HepG2 (cell line): ENCODE data around the gene TP73. TPM values are rescaled to one million over a fixed set of nuclear protein-coding genes. Genes with fewer than 3 reads are reported as not detected.
A peak's percentile ranks its signal among the peaks of the same experiment; 100 is the strongest.

Experiments used
- BRCA1 ChIP-seq: sonication (generic); formaldehyde crosslinking; IDR thresholded peaks from 2 replicates; pipeline ENCODE4 v1.4.0; 2020; ENCODE audit warnings: missing genetic modification reagents
- HNRNPLL ChIP-seq: fragments of 200-400 bp; formaldehyde crosslinking; IDR thresholded peaks from 2 replicates; pipeline ENCODE4 v1.6.1; 2017; ENCODE audit warnings: mild to moderate bottlenecking, low read depth, low read length; ENCODE audit not compliant: poor library complexity, severe bottlenecking
- NCOR1 ChIP-seq: fragments of 200-600 bp; sonication (generic); IDR thresholded peaks from 2 replicates; pipeline ENCODE4 v1.7.0; 2017; ENCODE audit warnings: antibody characterized with exemption, low read length, borderline replicate concordance
- NFIC ChIP-seq: IDR thresholded peaks from 2 replicates; pipeline ENCODE4 v1.6.1; 2012; ENCODE audit warnings: mild to moderate bottlenecking, low read length, inconsistent platforms
- NR2C2 ChIP-seq: sonication (generic); formaldehyde crosslinking; IDR thresholded peaks from 2 replicates; pipeline ENCODE4 v1.4.0; 2020; ENCODE audit warnings: missing genetic modification reagents, mild to moderate bottlenecking, moderate library complexity, borderline replicate concordance
- SRSF4 ChIP-seq: fragments of 200-400 bp; formaldehyde crosslinking; IDR thresholded peaks from one replicate; pipeline ENCODE4 v1.6.1; 2018; ENCODE audit warnings: mild to moderate bottlenecking, low read depth, low read length, moderate library complexity; ENCODE audit not compliant: poor library complexity, severe bottlenecking
- YEATS4 ChIP-seq: sonication (generic); formaldehyde crosslinking; IDR thresholded peaks from 2 replicates; pipeline ENCODE4 v1.4.0; 2020; ENCODE audit warnings: missing genetic modification reagents, borderline replicate concordance
- ZFX ChIP-seq: sonication (generic); formaldehyde crosslinking; IDR thresholded peaks from 2 replicates; pipeline ENCODE4 v1.4.0; 2020; ENCODE audit warnings: mild to moderate bottlenecking, low read depth, missing genetic modification reagents, moderate library complexity
- ZNF709 ChIP-seq: sonication (generic); formaldehyde crosslinking; IDR thresholded peaks from 2 replicates; pipeline ENCODE4 v1.5.0; 2020; ENCODE audit warnings: mild to moderate bottlenecking, missing genetic modification reagents
- ZSCAN9 ChIP-seq: IDR thresholded peaks from 2 replicates; pipeline ENCODE4 v1.6.1; 2016; ENCODE audit warnings: borderline replicate concordance
- polyA plus RNA-seq, 8 experiments: library from polyadenylated mRNA; depleted of rRNA in 3 of 8; stranded (reverse) in 7 of 8; unstranded in 1 of 8; fragments of >200 nt; fragmentation: Illumina TruSeq in 4 of 8; extraction: Trizol in 4 of 8; gene quantifications; 2 replicates each; pipeline versions ENCODE4 v1.2.1 to v1.2.3, GENCODE V29; 2011 to 2016; ENCODE audit warnings: low read depth in 4 of 8, missing spikeins in 1 of 8, mixed read lengths in 1 of 8; ENCODE audit not compliant: insufficient read depth in 1 of 8
- total RNA-seq, 5 experiments: library from RNA; depleted of rRNA; stranded (reverse); fragments of >200 nt; fragmentation: Illumina TruSeq; extraction: Trizol; gene quantifications; 2 replicates each; pipeline ENCODE4 v1.2.3, GENCODE V29; 2016; ENCODE audit warnings: low read depth in 1 of 5
- TF ChIP-seq, protein P1 (sequence below): sonication (generic); formaldehyde crosslinking; IDR thresholded peaks from 2 replicates; pipeline ENCODE4 v1.9.0; 2022; ENCODE audit warnings: missing genetic modification reagents, mild to moderate bottlenecking, borderline replicate concordance
- TF ChIP-seq, protein P2 (sequence below): sonication (generic); formaldehyde crosslinking; IDR thresholded peaks from 2 replicates; pipeline ENCODE4 v1.5.0; 2020; ENCODE audit warnings: mild to moderate bottlenecking, missing genetic modification reagents
- TF ChIP-seq, protein P3 (sequence below): sonication (generic); formaldehyde crosslinking; IDR thresholded peaks from 2 replicates; pipeline ENCODE4 v1.4.0; 2020; ENCODE audit warnings: mild to moderate bottlenecking, missing genetic modification reagents
- TF ChIP-seq, protein P4 (sequence below): sonication (generic); formaldehyde crosslinking; IDR thresholded peaks from 2 replicates; pipeline ENCODE4 v1.4.0; 2020; ENCODE audit warnings: missing genetic modification reagents
- TF ChIP-seq, protein P5 (sequence below): IDR thresholded peaks from 2 replicates; pipeline ENCODE4 v1.6.1; 2016; ENCODE audit warnings: low read depth, borderline replicate concordance
- TF ChIP-seq, protein P6 (sequence below): sonication (generic); formaldehyde crosslinking; conservative IDR thresholded peaks from 2 replicates; pipeline ENCODE4 v1.4.0; 2020; ENCODE audit warnings: mild to moderate bottlenecking, missing genetic modification reagents, moderate library complexity

The TP73 gene
- total and polyA plus RNA-seq, 2 of the 13 experiments (the other 11 are each of a cell fraction or from before 2014, with no cell fraction given): 0.49 to 1.1 TPM

DNA sequence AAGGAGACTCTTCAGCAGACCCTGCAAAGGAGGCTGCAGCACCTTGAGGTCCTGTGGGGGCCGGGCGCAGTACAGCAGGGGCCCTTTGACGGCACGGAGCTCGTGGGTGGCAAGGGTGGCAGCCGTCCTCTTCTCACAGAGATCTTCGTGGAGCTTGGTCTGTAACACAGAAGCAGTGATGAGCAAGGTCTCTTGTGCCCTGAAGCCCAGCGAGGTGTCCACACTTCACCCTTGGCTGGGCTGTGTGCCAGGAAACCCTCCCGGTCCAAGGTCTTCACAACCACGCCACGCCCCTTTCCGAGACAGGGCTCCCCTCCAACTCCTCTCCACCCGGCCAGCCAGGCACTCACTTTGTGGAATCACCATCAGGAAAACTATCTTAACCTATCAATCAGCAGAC is 132.7 kb downstream of the TP73 start (continued):
- TF ChIP-seq, protein P1, sequence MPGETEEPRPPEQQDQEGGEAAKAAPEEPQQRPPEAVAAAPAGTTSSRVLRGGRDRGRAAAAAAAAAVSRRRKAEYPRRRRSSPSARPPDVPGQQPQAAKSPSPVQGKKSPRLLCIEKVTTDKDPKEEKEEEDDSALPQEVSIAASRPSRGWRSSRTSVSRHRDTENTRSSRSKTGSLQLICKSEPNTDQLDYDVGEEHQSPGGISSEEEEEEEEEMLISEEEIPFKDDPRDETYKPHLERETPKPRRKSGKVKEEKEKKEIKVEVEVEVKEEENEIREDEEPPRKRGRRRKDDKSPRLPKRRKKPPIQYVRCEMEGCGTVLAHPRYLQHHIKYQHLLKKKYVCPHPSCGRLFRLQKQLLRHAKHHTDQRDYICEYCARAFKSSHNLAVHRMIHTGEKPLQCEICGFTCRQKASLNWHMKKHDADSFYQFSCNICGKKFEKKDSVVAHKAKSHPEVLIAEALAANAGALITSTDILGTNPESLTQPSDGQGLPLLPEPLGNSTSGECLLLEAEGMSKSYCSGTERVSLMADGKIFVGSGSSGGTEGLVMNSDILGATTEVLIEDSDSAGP (CRISPR knock-in tag): peak; percentile 5; the same call in 1 of the 2 replicates
- 0 out of 2 replicates have a peak, but pooled peaks have one; percentile 24 for TF ChIP-seq NFIC
- TF ChIP-seq NR2C2 (CRISPR knock-in tag): peak; percentile 34; the same call in 1 of the 2 replicates
- no peak for TF ChIP-seq BRCA1
- TF ChIP-seq, protein P2, sequence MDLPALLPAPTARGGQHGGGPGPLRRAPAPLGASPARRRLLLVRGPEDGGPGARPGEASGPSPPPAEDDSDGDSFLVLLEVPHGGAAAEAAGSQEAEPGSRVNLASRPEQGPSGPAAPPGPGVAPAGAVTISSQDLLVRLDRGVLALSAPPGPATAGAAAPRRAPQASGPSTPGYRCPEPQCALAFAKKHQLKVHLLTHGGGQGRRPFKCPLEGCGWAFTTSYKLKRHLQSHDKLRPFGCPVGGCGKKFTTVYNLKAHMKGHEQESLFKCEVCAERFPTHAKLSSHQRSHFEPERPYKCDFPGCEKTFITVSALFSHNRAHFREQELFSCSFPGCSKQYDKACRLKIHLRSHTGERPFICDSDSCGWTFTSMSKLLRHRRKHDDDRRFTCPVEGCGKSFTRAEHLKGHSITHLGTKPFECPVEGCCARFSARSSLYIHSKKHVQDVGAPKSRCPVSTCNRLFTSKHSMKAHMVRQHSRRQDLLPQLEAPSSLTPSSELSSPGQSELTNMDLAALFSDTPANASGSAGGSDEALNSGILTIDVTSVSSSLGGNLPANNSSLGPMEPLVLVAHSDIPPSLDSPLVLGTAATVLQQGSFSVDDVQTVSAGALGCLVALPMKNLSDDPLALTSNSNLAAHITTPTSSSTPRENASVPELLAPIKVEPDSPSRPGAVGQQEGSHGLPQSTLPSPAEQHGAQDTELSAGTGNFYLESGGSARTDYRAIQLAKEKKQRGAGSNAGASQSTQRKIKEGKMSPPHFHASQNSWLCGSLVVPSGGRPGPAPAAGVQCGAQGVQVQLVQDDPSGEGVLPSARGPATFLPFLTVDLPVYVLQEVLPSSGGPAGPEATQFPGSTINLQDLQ (CRISPR knock-in tag): no peak
- TF ChIP-seq ZNF709 (CRISPR knock-in tag): no peak
- TF ChIP-seq HNRNPLL: peak; percentile 20
- TF ChIP-seq SRSF4: no peak
- TF ChIP-seq, protein P3, sequence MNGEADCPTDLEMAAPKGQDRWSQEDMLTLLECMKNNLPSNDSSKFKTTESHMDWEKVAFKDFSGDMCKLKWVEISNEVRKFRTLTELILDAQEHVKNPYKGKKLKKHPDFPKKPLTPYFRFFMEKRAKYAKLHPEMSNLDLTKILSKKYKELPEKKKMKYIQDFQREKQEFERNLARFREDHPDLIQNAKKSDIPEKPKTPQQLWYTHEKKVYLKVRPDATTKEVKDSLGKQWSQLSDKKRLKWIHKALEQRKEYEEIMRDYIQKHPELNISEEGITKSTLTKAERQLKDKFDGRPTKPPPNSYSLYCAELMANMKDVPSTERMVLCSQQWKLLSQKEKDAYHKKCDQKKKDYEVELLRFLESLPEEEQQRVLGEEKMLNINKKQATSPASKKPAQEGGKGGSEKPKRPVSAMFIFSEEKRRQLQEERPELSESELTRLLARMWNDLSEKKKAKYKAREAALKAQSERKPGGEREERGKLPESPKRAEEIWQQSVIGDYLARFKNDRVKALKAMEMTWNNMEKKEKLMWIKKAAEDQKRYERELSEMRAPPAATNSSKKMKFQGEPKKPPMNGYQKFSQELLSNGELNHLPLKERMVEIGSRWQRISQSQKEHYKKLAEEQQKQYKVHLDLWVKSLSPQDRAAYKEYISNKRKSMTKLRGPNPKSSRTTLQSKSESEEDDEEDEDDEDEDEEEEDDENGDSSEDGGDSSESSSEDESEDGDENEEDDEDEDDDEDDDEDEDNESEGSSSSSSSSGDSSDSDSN (CRISPR knock-in tag): peak; percentile 40; the same call in 1 of the 2 replicates
- TF ChIP-seq ZSCAN9 (CRISPR knock-in tag): no peak
- no peak for TF ChIP-seq ZFX (CRISPR knock-in tag)
- TF ChIP-seq, protein P4, sequence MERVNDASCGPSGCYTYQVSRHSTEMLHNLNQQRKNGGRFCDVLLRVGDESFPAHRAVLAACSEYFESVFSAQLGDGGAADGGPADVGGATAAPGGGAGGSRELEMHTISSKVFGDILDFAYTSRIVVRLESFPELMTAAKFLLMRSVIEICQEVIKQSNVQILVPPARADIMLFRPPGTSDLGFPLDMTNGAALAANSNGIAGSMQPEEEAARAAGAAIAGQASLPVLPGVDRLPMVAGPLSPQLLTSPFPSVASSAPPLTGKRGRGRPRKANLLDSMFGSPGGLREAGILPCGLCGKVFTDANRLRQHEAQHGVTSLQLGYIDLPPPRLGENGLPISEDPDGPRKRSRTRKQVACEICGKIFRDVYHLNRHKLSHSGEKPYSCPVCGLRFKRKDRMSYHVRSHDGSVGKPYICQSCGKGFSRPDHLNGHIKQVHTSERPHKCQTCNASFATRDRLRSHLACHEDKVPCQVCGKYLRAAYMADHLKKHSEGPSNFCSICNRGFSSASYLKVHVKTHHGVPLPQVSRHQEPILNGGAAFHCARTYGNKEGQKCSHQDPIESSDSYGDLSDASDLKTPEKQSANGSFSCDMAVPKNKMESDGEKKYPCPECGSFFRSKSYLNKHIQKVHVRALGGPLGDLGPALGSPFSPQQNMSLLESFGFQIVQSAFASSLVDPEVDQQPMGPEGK: peak; percentile 33
- TF ChIP-seq YEATS4 (CRISPR knock-in tag): no peak
- TF ChIP-seq, protein P5, sequence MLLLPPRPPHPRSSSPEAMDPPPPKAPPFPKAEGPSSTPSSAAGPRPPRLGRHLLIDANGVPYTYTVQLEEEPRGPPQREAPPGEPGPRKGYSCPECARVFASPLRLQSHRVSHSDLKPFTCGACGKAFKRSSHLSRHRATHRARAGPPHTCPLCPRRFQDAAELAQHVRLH (CRISPR knock-in tag): peak; percentile 41; the same call in 1 of the 2 replicates
- TF ChIP-seq, protein P6, sequence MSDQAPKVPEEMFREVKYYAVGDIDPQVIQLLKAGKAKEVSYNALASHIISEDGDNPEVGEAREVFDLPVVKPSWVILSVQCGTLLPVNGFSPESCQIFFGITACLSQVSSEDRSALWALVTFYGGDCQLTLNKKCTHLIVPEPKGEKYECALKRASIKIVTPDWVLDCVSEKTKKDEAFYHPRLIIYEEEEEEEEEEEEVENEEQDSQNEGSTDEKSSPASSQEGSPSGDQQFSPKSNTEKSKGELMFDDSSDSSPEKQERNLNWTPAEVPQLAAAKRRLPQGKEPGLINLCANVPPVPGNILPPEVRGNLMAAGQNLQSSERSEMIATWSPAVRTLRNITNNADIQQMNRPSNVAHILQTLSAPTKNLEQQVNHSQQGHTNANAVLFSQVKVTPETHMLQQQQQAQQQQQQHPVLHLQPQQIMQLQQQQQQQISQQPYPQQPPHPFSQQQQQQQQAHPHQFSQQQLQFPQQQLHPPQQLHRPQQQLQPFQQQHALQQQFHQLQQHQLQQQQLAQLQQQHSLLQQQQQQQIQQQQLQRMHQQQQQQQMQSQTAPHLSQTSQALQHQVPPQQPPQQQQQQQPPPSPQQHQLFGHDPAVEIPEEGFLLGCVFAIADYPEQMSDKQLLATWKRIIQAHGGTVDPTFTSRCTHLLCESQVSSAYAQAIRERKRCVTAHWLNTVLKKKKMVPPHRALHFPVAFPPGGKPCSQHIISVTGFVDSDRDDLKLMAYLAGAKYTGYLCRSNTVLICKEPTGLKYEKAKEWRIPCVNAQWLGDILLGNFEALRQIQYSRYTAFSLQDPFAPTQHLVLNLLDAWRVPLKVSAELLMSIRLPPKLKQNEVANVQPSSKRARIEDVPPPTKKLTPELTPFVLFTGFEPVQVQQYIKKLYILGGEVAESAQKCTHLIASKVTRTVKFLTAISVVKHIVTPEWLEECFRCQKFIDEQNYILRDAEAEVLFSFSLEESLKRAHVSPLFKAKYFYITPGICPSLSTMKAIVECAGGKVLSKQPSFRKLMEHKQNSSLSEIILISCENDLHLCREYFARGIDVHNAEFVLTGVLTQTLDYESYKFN (CRISPR knock-in tag): peak; percentile 60; the same call in 1 of the 2 replicates
- no peak for TF ChIP-seq NCOR1
- TF ChIP-seq, all 625 proteins: peak for 40
